Panc1 (cell line): ENCODE data around the gene SC5D. TPM values are rescaled to one million over a fixed set of nuclear protein-coding genes. Genes with fewer than 3 reads are reported as not detected.

Experiments
- ATAC-seq: fragments of 200-7000 bp; cut with Tn5 transposase; 2 replicates; pipeline ENCODE4 v1.9.1; 2020; ENCODE audit warnings: mild to moderate bottlenecking, moderate library complexity
- BruUV-seq: library from RNA; stranded (reverse); fragments of 400-500 nt; replicated peaks from 2 replicates; lab custom pipeline; 2021; lab: Mats Ljungman, UMichigan
- CTCF ChIA-PET: fragments of 300-600 bp; sonication (Branson Sonifier 250); formaldehyde crosslinking; loops from one replicate; lab custom pipeline; 2022; ENCODE audit warnings: antibody characterized with exemption; lab: Charles Lee
- POLR2A ChIA-PET: fragments of 300-600 bp; sonication (Branson Sonifier 250); formaldehyde crosslinking; loops from one replicate; lab custom pipeline; 2022; ENCODE audit warnings: antibody characterized with exemption; lab: Charles Lee
- DNase-seq: peaks from one replicate; pipeline ENCODE4 v3.0.0-alpha.2; 2010; ENCODE audit warnings: low read depth, low spot score
- H3K27ac ChIP-seq: 2 replicates; pipeline ENCODE4 v1.5.1; 2011; ENCODE audit warnings: mild to moderate bottlenecking, low read length, inconsistent platforms
- H3K27me3 ChIP-seq: fragments of 200-500 bp; sonication (Bioruptor generic); 2 replicates; pipeline ENCODE4 v1.6.0; 2014; ENCODE audit warnings: low read length, inconsistent platforms; ENCODE audit not compliant: control insufficient read depth, insufficient read depth
- H3K36me3 ChIP-seq: fragments of 200-500 bp; sonication (Bioruptor generic); 2 replicates; pipeline ENCODE4 v1.5.1; 2014; ENCODE audit warnings: inconsistent platforms, mild to moderate bottlenecking, low read length, moderate library complexity; ENCODE audit not compliant: control insufficient read depth, insufficient read depth
- H3K4me1 ChIP-seq: 2 replicates; pipeline ENCODE4 v1.5.1; 2011; ENCODE audit warnings: inconsistent platforms, mild to moderate bottlenecking, low read length, moderate library complexity; ENCODE audit not compliant: control insufficient read depth, insufficient read depth
- H3K4me3 ChIP-seq, 2 experiments: 2 replicates each; pipeline ENCODE4 v1.5.1; 2011 to 2012; ENCODE audit warnings: low read depth in 2 of 2, low read length in 2 of 2, mild to moderate bottlenecking in 2 of 2, inconsistent platforms in 1 of 2, moderate library complexity in 1 of 2
- H3K9me3 ChIP-seq: fragments of 200-500 bp; sonication (Bioruptor generic); 2 replicates; pipeline ENCODE4 v1.5.1; 2014; ENCODE audit warnings: low read depth, mild to moderate bottlenecking, inconsistent platforms, low read length, moderate library complexity; ENCODE audit not compliant: control insufficient read depth, insufficient read depth
- CTCF ChIP-seq: fragments of 450-650 bp; IDR thresholded peaks from 2 replicates; pipeline ENCODE4 v1.5.1; 2017; ENCODE audit warnings: mild to moderate bottlenecking
- POLR2AphosphoS5 ChIP-seq: IDR thresholded peaks from 2 replicates; pipeline ENCODE4 v1.6.1; 2012; ENCODE audit warnings: mild to moderate bottlenecking, low read depth, low read length, moderate library complexity
- SIN3A ChIP-seq: IDR thresholded peaks from 2 replicates; pipeline ENCODE4 v1.6.1; 2012; ENCODE audit warnings: low read depth, mild to moderate bottlenecking, low read length, moderate library complexity, borderline replicate concordance; ENCODE audit not compliant: insufficient read depth
- TCF7L2 ChIP-seq: IDR thresholded peaks from 2 replicates; pipeline ENCODE4 v1.6.1; 2011; ENCODE audit warnings: mild to moderate bottlenecking, low read depth, low read length, inconsistent platforms
- in situ Hi-C: cut with HindIII; loops from 2 replicates; pipeline ENCODE4 v1.10.0; 2016; ENCODE audit warnings: low sequenced_read_pairs, low pct_unique_long_range_greater_than_20kb
- intact Hi-C: fragments of 100-400 bp; cut with micrococcal nuclease; formaldehyde crosslinking; loops from one replicate; pipeline ENCODE4 v1.10.0; 2022; ENCODE audit not compliant: unreplicated experiment
- total RNA-seq: library from RNA; stranded (reverse); gene quantifications from one replicate; pipeline ENCODE4 v1.2.1, GENCODE V29; 2021; ENCODE audit not compliant: unreplicated experiment
- TF ChIP-seq, protein P1 (sequence below), 2 experiments: IDR thresholded peaks; 2 replicates each; pipeline ENCODE4 v1.6.1; 2011 to 2012; ENCODE audit warnings: low read depth in 2 of 2, control low read depth in 1 of 2, low read length in 1 of 2, mild to moderate bottlenecking in 1 of 2, moderate library complexity in 1 of 2; ENCODE audit not compliant: insufficient read depth in 1 of 2

SC5D gene
- total RNA-seq, 1 experiment from 2014 or later, result 54.3 TPM

GRCh38 chr11:121323046-121323607, 30.6 kb downstream of the SC5D start:
- Histone ChIP-seq H3K4me1 (no peaks in the 10 kb centered on the region), H3K4me3 (no peak overlapping the region), H3K27me3 (no peaks in the 10 kb centered on the region; the same call in 1 of the 2 replicates), H3K9me3 (no peaks in the 10 kb centered on the region), H3K27ac (no peak overlapping the region), H3K36me3 (no peaks in the 10 kb centered on the region)
- intact Hi-C loops, result no loop called here
- ATAC-seq, result no peak
- BruUV-seq, result no TSS peak
- in situ Hi-C loops, result no loop called here
- ChIA-PET CTCF (interaction anchor here (0.8 to 1.2 kb wide), 2 partner anchors 140 to 268 kb away, joined by 3 to 5 read pairs; no protein-coding TSS in a partner anchor), POLR2A (no interaction called here)
- DNase-seq, result no peak
- TF ChIP-seq CTCF (peak; percentile 22; the same call in 1 of the 2 replicates), SIN3A (no peak)

- CTCF ChIA-PET, result no interaction called here
- DNase-seq, result no peak
Measured at GRCh38 chr11:121326230-121326629, 33.7 kb downstream of the SC5D start.

More at GRCh38 chr11:121326230-121326629, 33.7 kb downstream of the SC5D start:
- BruUV-seq, result no TSS peak
- H3K4me3 ChIP-seq, result no peak overlapping the region
- no peaks in the 10 kb centered on the region for H3K9me3 ChIP-seq
- intact Hi-C loops, result no loop called here
- no peaks in the 10 kb centered on the region for H3K36me3 ChIP-seq
- H3K27me3 ChIP-seq, result no peaks in the 10 kb centered on the region; the same call in none of the 2 replicates
- H3K27ac ChIP-seq, result no peak overlapping the region
- POLR2A ChIA-PET, result no interaction called here
- no peaks in the 10 kb centered on the region for H3K4me1 ChIP-seq
- no peak for ATAC-seq
- TF ChIP-seq TCF7L2 (no peak), CTCF (no peak), SIN3A (no peak), POLR2AphosphoS5 (no peak)
- TF ChIP-seq, protein P1, sequence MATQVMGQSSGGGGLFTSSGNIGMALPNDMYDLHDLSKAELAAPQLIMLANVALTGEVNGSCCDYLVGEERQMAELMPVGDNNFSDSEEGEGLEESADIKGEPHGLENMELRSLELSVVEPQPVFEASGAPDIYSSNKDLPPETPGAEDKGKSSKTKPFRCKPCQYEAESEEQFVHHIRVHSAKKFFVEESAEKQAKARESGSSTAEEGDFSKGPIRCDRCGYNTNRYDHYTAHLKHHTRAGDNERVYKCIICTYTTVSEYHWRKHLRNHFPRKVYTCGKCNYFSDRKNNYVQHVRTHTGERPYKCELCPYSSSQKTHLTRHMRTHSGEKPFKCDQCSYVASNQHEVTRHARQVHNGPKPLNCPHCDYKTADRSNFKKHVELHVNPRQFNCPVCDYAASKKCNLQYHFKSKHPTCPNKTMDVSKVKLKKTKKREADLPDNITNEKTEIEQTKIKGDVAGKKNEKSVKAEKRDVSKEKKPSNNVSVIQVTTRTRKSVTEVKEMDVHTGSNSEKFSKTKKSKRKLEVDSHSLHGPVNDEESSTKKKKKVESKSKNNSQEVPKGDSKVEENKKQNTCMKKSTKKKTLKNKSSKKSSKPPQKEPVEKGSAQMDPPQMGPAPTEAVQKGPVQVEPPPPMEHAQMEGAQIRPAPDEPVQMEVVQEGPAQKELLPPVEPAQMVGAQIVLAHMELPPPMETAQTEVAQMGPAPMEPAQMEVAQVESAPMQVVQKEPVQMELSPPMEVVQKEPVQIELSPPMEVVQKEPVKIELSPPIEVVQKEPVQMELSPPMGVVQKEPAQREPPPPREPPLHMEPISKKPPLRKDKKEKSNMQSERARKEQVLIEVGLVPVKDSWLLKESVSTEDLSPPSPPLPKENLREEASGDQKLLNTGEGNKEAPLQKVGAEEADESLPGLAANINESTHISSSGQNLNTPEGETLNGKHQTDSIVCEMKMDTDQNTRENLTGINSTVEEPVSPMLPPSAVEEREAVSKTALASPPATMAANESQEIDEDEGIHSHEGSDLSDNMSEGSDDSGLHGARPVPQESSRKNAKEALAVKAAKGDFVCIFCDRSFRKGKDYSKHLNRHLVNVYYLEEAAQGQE (IDR thresholded peaks at IDR 0.05; ENCODE audit: insufficient read depth in 1 of 2, low read depth in 2 of 2, low read length in 1 of 2), result no peak
- in situ Hi-C loops, result no loop called here
